ENCODE data around the gene MAP2K3.

- no peak for TF ChIP-seq ZNF133 (tag by site-specific recombination; IDR thresholded peaks at IDR 0.05)
- no peak for TF ChIP-seq CTCF (tag by site-specific recombination; IDR thresholded peaks at IDR 0.05)
- no peak for TF ChIP-seq TSHZ1 (tag by site-specific recombination; IDR thresholded peaks at IDR 0.05; ENCODE audit: borderline replicate concordance)
- no peak for TF ChIP-seq PRDM1 (tag by site-specific recombination; IDR thresholded peaks at IDR 0.05)
- TF ChIP-seq, protein P1, sequence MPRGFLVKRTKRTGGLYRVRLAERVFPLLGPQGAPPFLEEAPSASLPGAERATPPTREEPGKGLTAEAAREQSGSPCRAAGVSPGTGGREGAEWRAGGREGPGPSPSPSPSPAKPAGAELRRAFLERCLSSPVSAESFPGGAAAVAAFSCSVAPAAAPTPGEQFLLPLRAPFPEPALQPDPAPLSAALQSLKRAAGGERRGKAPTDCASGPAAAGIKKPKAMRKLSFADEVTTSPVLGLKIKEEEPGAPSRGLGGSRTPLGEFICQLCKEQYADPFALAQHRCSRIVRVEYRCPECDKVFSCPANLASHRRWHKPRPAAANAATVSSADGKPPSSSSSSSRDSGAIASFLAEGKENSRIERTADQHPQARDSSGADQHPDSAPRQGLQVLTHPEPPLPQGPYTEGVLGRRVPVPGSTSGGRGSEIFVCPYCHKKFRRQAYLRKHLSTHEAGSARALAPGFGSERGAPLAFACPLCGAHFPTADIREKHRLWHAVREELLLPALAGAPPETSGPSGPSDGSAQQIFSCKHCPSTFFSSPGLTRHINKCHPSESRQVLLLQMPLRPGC (tag by site-specific recombination; IDR thresholded peaks at IDR 0.05) = no peak
- TF ChIP-seq ZNF707 (tag by site-specific recombination; IDR thresholded peaks at IDR 0.05) = no peak
- no peak for TF ChIP-seq YY1 (tag by site-specific recombination; IDR thresholded peaks at IDR 0.05)
- TF ChIP-seq, protein P2, sequence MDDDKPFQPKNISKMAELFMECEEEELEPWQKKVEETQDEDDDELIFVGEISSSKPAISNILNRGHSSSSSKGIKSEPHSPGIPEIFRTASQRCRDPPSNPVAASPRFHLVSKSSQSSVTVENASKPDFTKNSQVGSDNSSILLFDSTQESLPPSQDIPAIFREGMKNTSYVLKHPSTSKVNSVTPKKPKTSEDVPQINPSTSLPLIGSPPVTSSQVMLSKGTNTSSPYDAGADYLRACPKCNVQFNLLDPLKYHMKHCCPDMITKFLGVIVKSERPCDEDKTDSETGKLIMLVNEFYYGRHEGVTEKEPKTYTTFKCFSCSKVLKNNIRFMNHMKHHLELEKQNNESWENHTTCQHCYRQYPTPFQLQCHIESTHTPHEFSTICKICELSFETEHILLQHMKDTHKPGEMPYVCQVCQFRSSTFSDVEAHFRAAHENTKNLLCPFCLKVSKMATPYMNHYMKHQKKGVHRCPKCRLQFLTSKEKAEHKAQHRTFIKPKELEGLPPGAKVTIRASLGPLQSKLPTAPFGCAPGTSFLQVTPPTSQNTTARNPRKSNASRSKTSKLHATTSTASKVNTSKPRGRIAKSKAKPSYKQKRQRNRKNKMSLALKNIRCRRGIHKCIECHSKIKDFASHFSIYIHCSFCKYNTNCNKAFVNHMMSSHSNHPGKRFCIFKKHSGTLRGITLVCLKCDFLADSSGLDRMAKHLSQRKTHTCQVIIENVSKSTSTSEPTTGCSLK (tag by site-specific recombination; IDR thresholded peaks at IDR 0.05) = no peak
- no peak for TF ChIP-seq ZSCAN18 (tag by site-specific recombination; IDR thresholded peaks at IDR 0.05)
- TF ChIP-seq MZF1 (tag by site-specific recombination; IDR thresholded peaks at IDR 0.05; ENCODE audit: borderline replicate concordance) = 0 out of 2 replicates have a peak, but pooled peaks have one; percentile 39
- TF ChIP-seq, protein P3, sequence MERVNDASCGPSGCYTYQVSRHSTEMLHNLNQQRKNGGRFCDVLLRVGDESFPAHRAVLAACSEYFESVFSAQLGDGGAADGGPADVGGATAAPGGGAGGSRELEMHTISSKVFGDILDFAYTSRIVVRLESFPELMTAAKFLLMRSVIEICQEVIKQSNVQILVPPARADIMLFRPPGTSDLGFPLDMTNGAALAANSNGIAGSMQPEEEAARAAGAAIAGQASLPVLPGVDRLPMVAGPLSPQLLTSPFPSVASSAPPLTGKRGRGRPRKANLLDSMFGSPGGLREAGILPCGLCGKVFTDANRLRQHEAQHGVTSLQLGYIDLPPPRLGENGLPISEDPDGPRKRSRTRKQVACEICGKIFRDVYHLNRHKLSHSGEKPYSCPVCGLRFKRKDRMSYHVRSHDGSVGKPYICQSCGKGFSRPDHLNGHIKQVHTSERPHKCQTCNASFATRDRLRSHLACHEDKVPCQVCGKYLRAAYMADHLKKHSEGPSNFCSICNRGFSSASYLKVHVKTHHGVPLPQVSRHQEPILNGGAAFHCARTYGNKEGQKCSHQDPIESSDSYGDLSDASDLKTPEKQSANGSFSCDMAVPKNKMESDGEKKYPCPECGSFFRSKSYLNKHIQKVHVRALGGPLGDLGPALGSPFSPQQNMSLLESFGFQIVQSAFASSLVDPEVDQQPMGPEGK (tag by site-specific recombination; IDR thresholded peaks at IDR 0.05) = no peak; the same call in 1 of the 2 replicates
- TF ChIP-seq ZNF624 (tag by site-specific recombination; IDR thresholded peaks at IDR 0.05) = no peak
- TF ChIP-seq, protein P4, sequence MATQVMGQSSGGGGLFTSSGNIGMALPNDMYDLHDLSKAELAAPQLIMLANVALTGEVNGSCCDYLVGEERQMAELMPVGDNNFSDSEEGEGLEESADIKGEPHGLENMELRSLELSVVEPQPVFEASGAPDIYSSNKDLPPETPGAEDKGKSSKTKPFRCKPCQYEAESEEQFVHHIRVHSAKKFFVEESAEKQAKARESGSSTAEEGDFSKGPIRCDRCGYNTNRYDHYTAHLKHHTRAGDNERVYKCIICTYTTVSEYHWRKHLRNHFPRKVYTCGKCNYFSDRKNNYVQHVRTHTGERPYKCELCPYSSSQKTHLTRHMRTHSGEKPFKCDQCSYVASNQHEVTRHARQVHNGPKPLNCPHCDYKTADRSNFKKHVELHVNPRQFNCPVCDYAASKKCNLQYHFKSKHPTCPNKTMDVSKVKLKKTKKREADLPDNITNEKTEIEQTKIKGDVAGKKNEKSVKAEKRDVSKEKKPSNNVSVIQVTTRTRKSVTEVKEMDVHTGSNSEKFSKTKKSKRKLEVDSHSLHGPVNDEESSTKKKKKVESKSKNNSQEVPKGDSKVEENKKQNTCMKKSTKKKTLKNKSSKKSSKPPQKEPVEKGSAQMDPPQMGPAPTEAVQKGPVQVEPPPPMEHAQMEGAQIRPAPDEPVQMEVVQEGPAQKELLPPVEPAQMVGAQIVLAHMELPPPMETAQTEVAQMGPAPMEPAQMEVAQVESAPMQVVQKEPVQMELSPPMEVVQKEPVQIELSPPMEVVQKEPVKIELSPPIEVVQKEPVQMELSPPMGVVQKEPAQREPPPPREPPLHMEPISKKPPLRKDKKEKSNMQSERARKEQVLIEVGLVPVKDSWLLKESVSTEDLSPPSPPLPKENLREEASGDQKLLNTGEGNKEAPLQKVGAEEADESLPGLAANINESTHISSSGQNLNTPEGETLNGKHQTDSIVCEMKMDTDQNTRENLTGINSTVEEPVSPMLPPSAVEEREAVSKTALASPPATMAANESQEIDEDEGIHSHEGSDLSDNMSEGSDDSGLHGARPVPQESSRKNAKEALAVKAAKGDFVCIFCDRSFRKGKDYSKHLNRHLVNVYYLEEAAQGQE (tag by site-specific recombination; IDR thresholded peaks at IDR 0.05) = no peak
Observed at GRCh38 chr17:21286066-21286770, 1.7 kb downstream of the MAP2K3 start.

Measured in HEK293 (cell line).